ENCODE results near the gene GNB1L.

The GNB1L gene

GRCh38 chr22:19755145-19755710 lies 99.4 kb downstream of the GNB1L start:
- no peak for DNase-seq (ENCODE audit: low read depth in 4 of 4, low spot score in 1 of 4)

GRCh38 chr22:19754701-19755144 lies 100.0 kb downstream of the GNB1L start:
- DNase-seq (ENCODE audit: low read depth in 4 of 4, low spot score in 1 of 4) = no peak

GRCh38 chr22:19753996-19754700 lies 100.5 kb downstream of the GNB1L start:
- DNase-seq (ENCODE audit: low read depth in 4 of 4, low spot score in 1 of 4) = no peak

- DNase-seq (ENCODE audit: low read depth in 4 of 4, low spot score in 1 of 4) = no peak
Measured at GRCh38 chr22:19753090-19753842, 101.4 kb downstream of the GNB1L start.

GRCh38 chr22:19751497-19752245 lies 103.0 kb downstream of the GNB1L start:
- DNase-seq (ENCODE audit: low read depth in 4 of 4, low spot score in 1 of 4) = no peak

GRCh38 chr22:19750507-19751490 lies 103.9 kb downstream of the GNB1L start:
- no peak for DNase-seq (ENCODE audit: low read depth in 4 of 4, low spot score in 1 of 4)

GRCh38 chr22:19749876-19750275 lies 104.8 kb downstream of the GNB1L start:
- no peak for DNase-seq (ENCODE audit: low read depth in 4 of 4, low spot score in 1 of 4)

- no peak for DNase-seq (ENCODE audit: low read depth in 4 of 4, low spot score in 1 of 4)
Measured at GRCh38 chr22:19748991-19749664, 105.5 kb downstream of the GNB1L start.

GRCh38 chr22:19748139-19748538 lies 106.5 kb downstream of the GNB1L start:
- no peak for DNase-seq (ENCODE audit: low read depth in 4 of 4, low spot score in 1 of 4)

GRCh38 chr22:19747551-19747950 lies 107.1 kb downstream of the GNB1L start:
- no peak for DNase-seq (ENCODE audit: low read depth in 4 of 4, low spot score in 1 of 4)

- DNase-seq (ENCODE audit: low read depth in 4 of 4, low spot score in 1 of 4) = no peak
Measured at GRCh38 chr22:19746726-19747125, 107.9 kb downstream of the GNB1L start.

- DNase-seq (ENCODE audit: low read depth in 4 of 4, low spot score in 1 of 4) = no peak
Measured at GRCh38 chr22:19745155-19746101, 109.2 kb downstream of the GNB1L start.

- DNase-seq (ENCODE audit: low read depth in 4 of 4, low spot score in 1 of 4) = no peak
Measured at GRCh38 chr22:19744350-19745006, 110.2 kb downstream of the GNB1L start.

GRCh38 chr22:19743651-19744050 lies 111.0 kb downstream of the GNB1L start:
- DNase-seq (ENCODE audit: low read depth in 4 of 4, low spot score in 1 of 4) = no peak

- DNase-seq (ENCODE audit: low read depth in 4 of 4, low spot score in 1 of 4) = no peak
Measured at GRCh38 chr22:19743081-19743480, 111.6 kb downstream of the GNB1L start.

GRCh38 chr22:19742160-19743066 lies 112.3 kb downstream of the GNB1L start:
- no peak for DNase-seq (ENCODE audit: low read depth in 4 of 4, low spot score in 1 of 4)

GRCh38 chr22:19741053-19741452 lies 113.6 kb downstream of the GNB1L start:
- no peak for DNase-seq (ENCODE audit: low read depth in 4 of 4, low spot score in 1 of 4)

Measured in stimulated activated CD4-positive, alpha-beta T cell treated with anti-CD3 and anti-CD28 coated beads, Interleukin-1b, Interleukin-23, amount 100 ng/mL, for 24 hours (primary cell).